Loucy (cell line): ENCODE measurements around the gene RHBDL3.

Experiments
- H2AFZ ChIP-seq: fragments of 200-600 bp; sonication (generic); 2 replicates; pipeline ENCODE4 v1.6.0; 2016; ENCODE audit warnings: antibody characterized with exemption, mild to moderate bottlenecking, low read length, moderate library complexity
- H3F3A ChIP-seq: fragments of 200-600 bp; 2 replicates; pipeline ENCODE4 v1.6.0; 2016; ENCODE audit warnings: antibody characterized with exemption, low read depth, mild to moderate bottlenecking
- H3K27me3 ChIP-seq: fragments of 200-600 bp; sonication (generic); 2 replicates; pipeline ENCODE4 v1.6.1; 2014; ENCODE audit warnings: low read length, mild to moderate bottlenecking; ENCODE audit not compliant: insufficient read depth, poor library complexity, severe bottlenecking
- H3K36me3 ChIP-seq: fragments of 200-600 bp; sonication (generic); 2 replicates; pipeline ENCODE4 v1.6.1; 2016; ENCODE audit warnings: low read length; ENCODE audit not compliant: insufficient read depth
- H3K4me1 ChIP-seq: fragments of 200-600 bp; sonication (generic); 2 replicates; pipeline ENCODE4 v1.5.1; 2014; ENCODE audit warnings: low read length, mild to moderate bottlenecking; ENCODE audit not compliant: insufficient read depth, poor library complexity, severe bottlenecking
- H3K4me2 ChIP-seq: fragments of 200-600 bp; sonication (generic); 2 replicates; pipeline ENCODE4 v1.6.0; 2014; ENCODE audit warnings: antibody characterized with exemption, low read length, low read depth, mild to moderate bottlenecking; ENCODE audit not compliant: poor library complexity, severe bottlenecking
- H3K4me3 ChIP-seq: fragments of 200-600 bp; sonication (generic); 2 replicates; pipeline ENCODE4 v1.5.1; 2014; ENCODE audit warnings: low read length, mild to moderate bottlenecking, mixed read lengths; ENCODE audit not compliant: poor library complexity, severe bottlenecking
- H3K79me2 ChIP-seq: fragments of 200-600 bp; sonication (generic); 2 replicates; pipeline ENCODE4 v1.6.1; 2014; ENCODE audit warnings: low read length; ENCODE audit not compliant: insufficient read depth
- H3K9ac ChIP-seq: fragments of 200-600 bp; sonication (generic); 2 replicates; pipeline ENCODE4 v1.6.0; 2014; ENCODE audit warnings: mild to moderate bottlenecking, low read depth, low read length, moderate library complexity; ENCODE audit not compliant: poor library complexity, severe bottlenecking
- H3K9me2 ChIP-seq: fragments of 200-600 bp; sonication (generic); replicated peaks from 2 replicates; pipeline ENCODE4 v1.6.1; 2016; ENCODE audit warnings: low read depth, low read length, mixed read lengths
- H3K9me3 ChIP-seq: fragments of 200-600 bp; sonication (generic); 2 replicates; pipeline ENCODE4 v1.6.1; 2014; ENCODE audit warnings: mild to moderate bottlenecking, antibody characterized with exemption, low read length, low read depth; ENCODE audit not compliant: insufficient read depth
- H4K20me1 ChIP-seq: fragments of 200-600 bp; sonication (generic); 2 replicates; pipeline ENCODE4 v1.6.0; 2014; ENCODE audit warnings: antibody characterized with exemption, low read length, mild to moderate bottlenecking; ENCODE audit not compliant: insufficient read depth, poor library complexity, severe bottlenecking
- EZH2phosphoT487 ChIP-seq: fragments of 200-600 bp; IDR thresholded peaks from 2 replicates; pipeline ENCODE4 v1.6.1; 2018; ENCODE audit warnings: antibody characterized with exemption, mild to moderate bottlenecking, moderate library complexity, borderline replicate concordance
- TF ChIP-seq, protein P1 (sequence below): fragments of 200-600 bp; sonication (generic); conservative IDR thresholded peaks from 2 replicates; pipeline ENCODE4 v1.5.1; 2014; ENCODE audit warnings: mild to moderate bottlenecking, antibody characterized with exemption, low read length

The RHBDL3 gene

DNA sequence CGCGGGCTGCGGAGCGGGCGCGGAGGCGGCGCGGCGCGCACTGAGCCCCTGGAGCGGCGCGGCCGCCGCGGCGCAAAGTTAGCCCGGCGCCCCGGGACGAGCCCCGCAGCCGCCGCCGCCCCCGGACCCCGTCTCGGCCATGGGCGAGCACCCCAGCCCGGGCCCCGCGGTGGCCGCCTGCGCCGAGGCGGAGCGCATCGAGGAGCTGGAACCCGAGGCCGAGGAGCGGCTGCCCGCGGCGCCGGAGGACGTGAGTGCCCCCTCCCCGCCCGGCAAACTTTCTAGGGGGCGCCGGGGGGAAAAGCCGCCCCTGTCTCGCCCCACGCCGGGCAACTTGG, 388 bp downstream of the RHBDL3 start:
- Histone ChIP-seq H3K4me2 (no peak overlapping the region), H3K4me1 (no peaks in the 10 kb centered on the region), H3K79me2 (no peaks in the 10 kb centered on the region), H3F3A (no peaks in the 10 kb centered on the region), H2AFZ (no peak overlapping the region), H3K9me2 (no peaks in the 10 kb centered on the region), H3K9me3 (no peaks in the 10 kb centered on the region), H3K4me3 (no peak overlapping the region), H3K36me3 (no peaks in the 10 kb centered on the region), H3K27me3 (peaks cover 20% of the 10 kb centered on the region), H4K20me1 (no peaks in the 10 kb centered on the region), H3K9ac (no peak overlapping the region)
- TF ChIP-seq, protein P1, sequence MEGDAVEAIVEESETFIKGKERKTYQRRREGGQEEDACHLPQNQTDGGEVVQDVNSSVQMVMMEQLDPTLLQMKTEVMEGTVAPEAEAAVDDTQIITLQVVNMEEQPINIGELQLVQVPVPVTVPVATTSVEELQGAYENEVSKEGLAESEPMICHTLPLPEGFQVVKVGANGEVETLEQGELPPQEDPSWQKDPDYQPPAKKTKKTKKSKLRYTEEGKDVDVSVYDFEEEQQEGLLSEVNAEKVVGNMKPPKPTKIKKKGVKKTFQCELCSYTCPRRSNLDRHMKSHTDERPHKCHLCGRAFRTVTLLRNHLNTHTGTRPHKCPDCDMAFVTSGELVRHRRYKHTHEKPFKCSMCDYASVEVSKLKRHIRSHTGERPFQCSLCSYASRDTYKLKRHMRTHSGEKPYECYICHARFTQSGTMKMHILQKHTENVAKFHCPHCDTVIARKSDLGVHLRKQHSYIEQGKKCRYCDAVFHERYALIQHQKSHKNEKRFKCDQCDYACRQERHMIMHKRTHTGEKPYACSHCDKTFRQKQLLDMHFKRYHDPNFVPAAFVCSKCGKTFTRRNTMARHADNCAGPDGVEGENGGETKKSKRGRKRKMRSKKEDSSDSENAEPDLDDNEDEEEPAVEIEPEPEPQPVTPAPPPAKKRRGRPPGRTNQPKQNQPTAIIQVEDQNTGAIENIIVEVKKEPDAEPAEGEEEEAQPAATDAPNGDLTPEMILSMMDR: no peak
- TF ChIP-seq EZH2phosphoT487: no peak

DNA sequence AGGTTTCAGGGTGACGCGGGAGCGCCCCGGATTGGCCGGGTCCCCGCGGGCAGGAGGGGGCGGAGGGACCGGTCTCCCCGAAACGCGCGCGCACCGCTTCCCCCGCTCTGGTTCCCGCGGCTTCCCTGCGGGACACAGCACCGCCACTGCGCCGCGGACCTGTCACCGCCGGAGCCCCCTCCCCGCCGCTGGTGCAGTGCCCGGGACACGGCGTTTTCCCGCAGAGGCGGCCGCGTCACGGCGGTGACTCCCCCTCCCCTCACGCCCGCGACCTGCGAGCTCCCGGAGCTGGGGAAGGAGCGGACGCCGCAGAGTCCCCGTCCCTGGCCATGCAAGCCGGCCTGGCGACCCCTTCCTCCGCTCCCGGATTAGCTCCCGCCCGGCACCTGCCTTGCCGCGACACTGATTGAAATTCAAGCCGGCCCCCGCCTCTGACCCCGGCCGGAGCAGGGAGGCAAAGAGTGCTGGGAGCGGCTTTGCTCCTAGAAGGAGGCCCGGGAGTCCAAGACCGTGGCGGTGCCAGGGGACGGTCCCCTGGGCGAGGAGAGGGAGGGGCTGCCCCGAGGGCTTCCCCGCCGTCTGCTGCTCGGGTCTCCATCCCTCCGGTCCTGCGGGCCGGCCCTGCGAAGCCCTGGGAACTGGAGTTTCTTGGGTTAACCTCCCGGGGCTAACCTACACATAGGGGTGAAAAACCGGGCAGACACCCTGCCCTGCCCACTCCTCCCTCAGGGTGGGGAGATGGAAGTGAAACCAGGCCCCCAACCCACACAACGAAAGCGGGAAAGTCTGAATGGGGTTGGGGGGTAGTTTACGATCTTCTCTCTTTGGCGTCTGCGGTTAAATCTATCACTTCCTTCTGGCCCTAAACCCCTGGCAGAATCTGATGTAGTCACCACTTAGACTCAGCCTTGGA, 1.0 kb downstream of the RHBDL3 start:
- Histone ChIP-seq H3F3A (no peaks in the 10 kb centered on the region), H3K9me2 (no peaks in the 10 kb centered on the region), H3K4me3 (peak overlapping the region; percentile 20), H3K36me3 (no peaks in the 10 kb centered on the region), H3K27me3 (peaks cover 20% of the 10 kb centered on the region), H4K20me1 (no peaks in the 10 kb centered on the region), H3K9ac (no peak overlapping the region), H3K79me2 (no peaks in the 10 kb centered on the region), H3K4me2 (peak overlapping the region; percentile 61), H2AFZ (no peak overlapping the region), H3K4me1 (no peaks in the 10 kb centered on the region), H3K9me3 (no peaks in the 10 kb centered on the region)
- no peak for TF ChIP-seq EZH2phosphoT487
- TF ChIP-seq, protein P1: no peak

DNA sequence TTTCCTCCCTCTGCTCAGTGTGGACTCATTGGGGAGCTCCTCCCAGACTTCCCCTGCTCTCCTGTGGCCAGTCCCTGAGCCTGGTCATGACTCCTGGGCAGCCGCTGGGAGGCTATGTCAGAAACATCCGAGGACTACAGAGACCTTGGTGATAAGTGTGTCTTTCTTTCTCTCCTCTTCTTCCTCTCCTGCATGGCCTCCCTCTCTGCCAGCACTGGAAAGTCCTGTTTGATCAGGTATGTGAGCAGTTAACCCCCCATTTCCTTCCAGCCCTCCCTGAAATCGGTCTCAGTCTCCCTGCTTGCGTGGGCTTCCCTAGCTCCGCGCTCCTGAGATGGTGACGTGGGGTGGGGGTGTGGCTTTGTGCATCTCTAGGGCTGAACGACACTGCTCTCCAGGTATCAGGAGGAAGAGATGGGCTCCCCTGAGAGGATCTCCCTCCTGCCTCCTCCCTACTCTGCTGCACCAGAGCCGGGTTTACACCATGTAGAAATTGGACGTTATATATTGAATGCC, 2.1 kb downstream of the RHBDL3 start:
- no peak overlapping the region for H2AFZ ChIP-seq

More for the DNA sequence above, 2.1 kb downstream of the RHBDL3 start:
- Histone ChIP-seq H3K79me2 (no peaks in the 10 kb centered on the region), H3K27me3 (peaks cover 20% of the 10 kb centered on the region), H3F3A (no peaks in the 10 kb centered on the region), H3K9me2 (no peaks in the 10 kb centered on the region), H3K4me2 (no peak overlapping the region), H3K4me1 (no peaks in the 10 kb centered on the region), H3K9me3 (no peaks in the 10 kb centered on the region), H4K20me1 (no peaks in the 10 kb centered on the region), H3K36me3 (no peaks in the 10 kb centered on the region), H3K4me3 (no peak overlapping the region), H3K9ac (no peak overlapping the region)
- TF ChIP-seq, protein P1: no peak
- TF ChIP-seq EZH2phosphoT487: no peak
